Measurements from ENCODE around the gene LMTK2. TPM values are rescaled to one million over a fixed set of nuclear protein-coding genes. Genes with fewer than 3 reads are reported as not detected.

The LMTK2 gene
- total and polyA plus RNA-seq, 2 experiments from 2014 or later = 6.1 to 30.8 TPM

- no peak for TF ChIP-seq ETS1 (IDR thresholded peaks at IDR 0.05)
- TF ChIP-seq NANOG (IDR thresholded peaks at IDR 0.05; ENCODE audit: borderline replicate concordance) = no peak
- TF ChIP-seq JUNB (IDR thresholded peaks at IDR 0.05; ENCODE audit: unreplicated experiment) = no peak
- TF ChIP-seq STAT1 (IDR thresholded peaks at IDR 0.05; ENCODE audit: unreplicated experiment) = no peak
- no peak for TF ChIP-seq POLR2AphosphoS5 (IDR thresholded peaks at IDR 0.05; ENCODE audit: low read depth)
- TF ChIP-seq ZNF331 (CRISPR knock-in tag; IDR thresholded peaks at IDR 0.05; ENCODE audit: low read depth) = no peak
- no peak for TF ChIP-seq CREB1 (CRISPR knock-in tag; IDR thresholded peaks at IDR 0.05; ENCODE audit: low read depth)
- TF ChIP-seq ZNF462 (CRISPR knock-in tag; IDR thresholded peaks at IDR 0.05) = no peak
- TF ChIP-seq CTCF (conservative IDR thresholded peaks at IDR 0.05; ENCODE audit: low read depth in 2 of 2) = no peak
- TF ChIP-seq ZNF114 (CRISPR knock-in tag; IDR thresholded peaks at IDR 0.05) = no peak
- no peak for TF ChIP-seq REST (IDR thresholded peaks at IDR 0.05; ENCODE audit: unreplicated experiment)
- TF ChIP-seq EZH2 (IDR thresholded peaks at IDR 0.05; ENCODE audit: low read depth, unreplicated experiment) = no peak
- no peak for TF ChIP-seq EZH2phosphoT487 (IDR thresholded peaks at IDR 0.05; ENCODE audit: unreplicated experiment)
- no peaks in the 10 kb centered on the region for H4K20me1 ChIP-seq (replicated peaks; ENCODE audit: insufficient read depth)
- H3K4me2 ChIP-seq = no peak overlapping the region
- DNase-seq (ENCODE audit: low spot score) = no peak
- H3K36me3 Mint-ChIP-seq (ENCODE audit: low read depth) = no peaks in the 10 kb centered on the region
- H3K27ac Mint-ChIP-seq = no peak overlapping the region
- H3K36me3 ChIP-seq (ENCODE audit: insufficient read depth) = no peaks in the 10 kb centered on the region
- H3K9me3 Mint-ChIP-seq = 0 out of 3 replicates have a peak, but pooled peaks cover 9% of the 10 kb centered on the region
- H3K4me3 ChIP-seq = no peak overlapping the region
- no peaks in the 10 kb centered on the region for H3K27me3 ChIP-seq (ENCODE audit: insufficient read depth)
- H2AFZ ChIP-seq = no peak overlapping the region
- H3F3A ChIP-seq (replicated peaks; ENCODE audit: low read depth) = no peaks in the 10 kb centered on the region
- H3K27ac ChIP-seq (ENCODE audit: low read depth) = no peak overlapping the region
- no peak for ATAC-seq
- no peaks in the 10 kb centered on the region for H3K79me2 ChIP-seq (replicated peaks; ENCODE audit: insufficient read depth)
- H3K9me2 ChIP-seq (ENCODE audit: insufficient read depth) = no peaks in the 10 kb centered on the region
- H3K4me1 Mint-ChIP-seq = no peaks in the 10 kb centered on the region
- no peak overlapping the region for H3K4me3 Mint-ChIP-seq
- peaks cover under 1% of the 10 kb centered on the region for H3K27me3 Mint-ChIP-seq (ENCODE audit: insufficient read depth, low read depth, poor library complexity)
- no peaks in the 10 kb centered on the region for H3K4me1 ChIP-seq (ENCODE audit: insufficient read depth)
Measured at GRCh38 chr7:98073047-98073446, 33.6 kb upstream of the LMTK2 start.
